HepG2 (cell line): ENCODE measurements around the gene COL2A1. TPM values are rescaled to one million over a fixed set of nuclear protein-coding genes. Genes with fewer than 3 reads are reported as not detected.
A peak's percentile ranks its signal among the peaks of the same experiment; 100 is the strongest.

Experiments used
- ATAC-seq: fragments of 200-7000 bp; cut with Tn5 transposase; 3 replicates; pipeline ENCODE4 v1.9.1; 2020; ENCODE audit warnings: mild to moderate bottlenecking, moderate library complexity
- BruUV-seq: library from RNA; stranded (reverse); fragments of 400-500 nt; replicated peaks from 2 replicates; lab custom pipeline; 2021; lab: Mats Ljungman, UMichigan
- CTCF ChIA-PET: fragments of 300-600 bp; formaldehyde crosslinking; extraction: SDS; loops from one replicate; lab custom pipeline; 2021; ENCODE audit warnings: low total read pairs, inconsistent platforms, low intra/inter-chr PET ratio; lab: Yijun Ruan, JAX
- POLR2A ChIA-PET: fragments of 350-600 bp; sonication (Branson Sonifier 250); formaldehyde crosslinking; loops from one replicate; lab custom pipeline; 2020; ENCODE audit warnings: antibody characterized with exemption, inconsistent platforms; lab: Yijun Ruan, JAX
- DNase-seq: peaks from one replicate; pipeline ENCODE4 v3.0.0-alpha.2; 2015; ENCODE audit warnings: low spot score
- FAIRE-seq: peaks from 3 replicates; lab custom pipeline; 2011; peaks lifted over from hg19 to GRCh38; lab: Jason Lieb, UNC
- H2AFZ ChIP-seq: one replicate; pipeline ENCODE4 v1.6.1; 2011; ENCODE audit warnings: low read length, inconsistent platforms
- H3K27ac ChIP-seq: fragments of 300-600 bp; 3 replicates; pipeline ENCODE4 v1.8.0; 2011; ENCODE audit warnings: mixed run types, mild to moderate bottlenecking, mixed read lengths, low read length, inconsistent platforms; ENCODE audit not compliant: insufficient read depth; ENCODE audit errors: extremely low read length
- H3K27me3 ChIP-seq, 2 experiments: fragments of 200-600 bp in 1 of 2; 2 replicates in 1 of 2; 3 replicates in 1 of 2; pipeline versions ENCODE4 v1.6.0 to v1.8.0; 2011; ENCODE audit warnings: low read length in 2 of 2, mild to moderate bottlenecking in 2 of 2, moderate library complexity in 2 of 2, inconsistent platforms in 1 of 2; ENCODE audit not compliant: insufficient read depth in 2 of 2, control insufficient read depth in 1 of 2
- H3K36me3 ChIP-seq, 2 experiments: fragments of 200-600 bp in 1 of 2; replicated peaks in 1 of 2; 2 replicates in 1 of 2; 3 replicates in 1 of 2; pipeline versions ENCODE4 v1.5.1 to v1.8.0; 2011; ENCODE audit warnings: low read length in 2 of 2, inconsistent platforms in 1 of 2; ENCODE audit not compliant: insufficient read depth in 2 of 2, control insufficient read depth in 1 of 2
- H3K4me1 ChIP-seq: 2 replicates; pipeline ENCODE4 v1.5.1; 2012; ENCODE audit warnings: low read length, inconsistent platforms; ENCODE audit not compliant: insufficient read depth
- H3K4me2 ChIP-seq: 2 replicates; pipeline ENCODE4 v1.6.0; 2011; ENCODE audit warnings: low read depth, low read length, inconsistent platforms
- H3K4me3 ChIP-seq, 3 experiments: fragments of 200-600 bp in 1 of 3; sonication (generic), shearing (Covaris generic) in 1 of 3; replicated peaks in 1 of 3; 2 replicates each; pipeline ENCODE4 v1.5.1; 2011 to 2016; ENCODE audit warnings: low read length in 3 of 3, inconsistent platforms in 2 of 3, low read depth in 2 of 3, mild to moderate bottlenecking in 2 of 3, control low read depth in 1 of 3, mixed read lengths in 1 of 3; ENCODE audit not compliant: insufficient read depth in 1 of 3
- H3K79me2 ChIP-seq: one replicate; pipeline ENCODE4 v1.6.1; 2011; ENCODE audit warnings: low read length, inconsistent platforms; ENCODE audit not compliant: insufficient read depth
- H3K9ac ChIP-seq: 2 replicates; pipeline ENCODE4 v1.6.0; 2011; ENCODE audit warnings: mild to moderate bottlenecking, low read depth, low read length, inconsistent platforms; ENCODE audit not compliant: insufficient read depth
- H3K9me3 ChIP-seq: 2 replicates; pipeline ENCODE4 v1.5.1; 2012; ENCODE audit warnings: mild to moderate bottlenecking, low read length
- H4K20me1 ChIP-seq: 2 replicates; pipeline ENCODE4 v1.6.0; 2011; ENCODE audit warnings: inconsistent platforms, mild to moderate bottlenecking, low read length, moderate library complexity; ENCODE audit not compliant: insufficient read depth
- MYC ChIP-seq: sonication (generic); formaldehyde crosslinking; IDR thresholded peaks from 2 replicates; pipeline ENCODE4 v1.9.0; 2021; ENCODE audit warnings: missing genetic modification reagents, borderline replicate concordance
- PHF20 ChIP-seq: sonication (generic); formaldehyde crosslinking; IDR thresholded peaks from 2 replicates; pipeline ENCODE4 v1.5.0; 2020; ENCODE audit warnings: mild to moderate bottlenecking, missing genetic modification reagents
- PLRG1 ChIP-seq: fragments of 450-650 bp; conservative IDR thresholded peaks from 2 replicates; pipeline ENCODE4 v1.6.1; 2016
- POLR2G ChIP-seq: fragments of 200-400 bp; formaldehyde crosslinking; IDR thresholded peaks from 2 replicates; pipeline ENCODE4 v1.6.1; 2018; ENCODE audit warnings: mild to moderate bottlenecking, low read depth, low read length, moderate library complexity
- SMARCC2 ChIP-seq: fragments of 450-650 bp; IDR thresholded peaks from 2 replicates; pipeline ENCODE4 v1.6.1; 2017; ENCODE audit warnings: antibody characterized with exemption, mild to moderate bottlenecking
- TCF7 ChIP-seq: sonication (generic); IDR thresholded peaks from 2 replicates; pipeline ENCODE4 v1.6.1; 2016; ENCODE audit warnings: antibody characterized with exemption, low read depth
- ZBTB7A ChIP-seq: sonication (generic); formaldehyde crosslinking; IDR thresholded peaks from 2 replicates; pipeline ENCODE4 v1.8.0; 2022; ENCODE audit warnings: mild to moderate bottlenecking, missing genetic modification reagents
- ZNF138 ChIP-seq: sonication (generic); formaldehyde crosslinking; IDR thresholded peaks from 2 replicates; pipeline ENCODE4 v1.5.0; 2020; ENCODE audit warnings: mild to moderate bottlenecking, low read depth, missing genetic modification reagents
- ZNF891 ChIP-seq: sonication (generic); formaldehyde crosslinking; IDR thresholded peaks from 2 replicates; pipeline ENCODE4 v1.5.0; 2020; ENCODE audit warnings: mild to moderate bottlenecking, missing genetic modification reagents
- WGBS: methylation state at CpG from one replicate; pipeline ENCODE4 v1.1.6; 2017; ENCODE audit warnings: low lambda C conversion rate; 5-methylcytosine and 5-hydroxymethylcytosine counted together
- in situ Hi-C: cut with HindIII; loops from 2 replicates; pipeline ENCODE4 v1.10.0; 2017; ENCODE audit warnings: low pct_unique_long_range_greater_than_20kb; ENCODE audit not compliant: extremely low pct_ligation_motif_present
- intact Hi-C: fragments of 100-400 bp; cut with micrococcal nuclease; formaldehyde crosslinking; loops from one replicate; pipeline ENCODE4 v1.10.0; 2022; ENCODE audit not compliant: unreplicated experiment
- polyA plus RNA-seq, 8 experiments: library from polyadenylated mRNA; depleted of rRNA in 3 of 8; stranded (reverse) in 7 of 8; unstranded in 1 of 8; fragments of >200 nt; fragmentation: Illumina TruSeq in 4 of 8; extraction: Trizol in 4 of 8; gene quantifications; 2 replicates each; pipeline versions ENCODE4 v1.2.1 to v1.2.3, GENCODE V29; 2011 to 2016; ENCODE audit warnings: low read depth in 4 of 8, missing spikeins in 1 of 8, mixed read lengths in 1 of 8; ENCODE audit not compliant: insufficient read depth in 1 of 8
- total RNA-seq, 5 experiments: library from RNA; depleted of rRNA; stranded (reverse); fragments of >200 nt; fragmentation: Illumina TruSeq; extraction: Trizol; gene quantifications; 2 replicates each; pipeline ENCODE4 v1.2.3, GENCODE V29; 2016; ENCODE audit warnings: low read depth in 1 of 5
- TF ChIP-seq, protein P1 (sequence below): IDR thresholded peaks from 2 replicates; pipeline ENCODE4 v1.6.1; 2016; ENCODE audit warnings: low read depth

Gene COL2A1
- total and polyA plus RNA-seq, 2 of the 13 experiments (the other 11 are each of a cell fraction or from before 2014, with no cell fraction given) = 7.4 to 38.3 TPM

DNA sequence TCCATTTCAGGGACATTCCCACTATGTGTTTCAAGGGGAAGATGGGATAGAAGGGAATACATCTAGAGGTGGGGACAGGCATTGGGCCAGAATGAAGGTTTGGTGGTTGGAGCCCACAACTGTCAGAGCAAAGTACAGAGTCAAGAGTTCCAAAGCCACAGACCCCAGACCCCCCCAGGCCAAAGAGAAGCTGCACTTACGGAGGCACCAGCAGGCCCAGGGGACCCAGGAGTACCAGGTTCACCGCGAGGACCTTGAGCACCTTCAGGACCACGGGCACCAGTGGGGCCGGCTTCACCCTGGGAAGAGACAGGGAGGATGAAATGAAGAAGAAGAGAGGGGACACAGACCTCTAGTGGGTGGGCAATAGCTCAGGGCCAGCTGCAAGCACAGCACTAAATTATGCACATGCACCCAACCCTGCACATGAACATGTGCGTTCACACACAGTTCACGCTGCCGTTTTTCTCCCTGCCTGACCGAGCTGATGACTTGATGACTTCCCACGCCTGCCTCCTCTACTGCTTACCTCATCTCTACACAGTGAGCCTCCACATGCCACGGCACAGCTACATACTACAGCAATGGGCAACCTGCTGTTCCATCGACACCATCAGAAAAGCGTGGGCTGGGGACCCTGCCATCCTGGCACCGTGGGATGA lies 16.7 kb downstream of the COL2A1 start:
- H3K27me3 ChIP-seq = no peaks in the 10 kb centered on the region; a peak in 1 of 5 replicates
- FAIRE-seq = no peak
- 0 out of 2 replicates have a peak, but pooled peaks have one; percentile 32 for TF ChIP-seq POLR2G
- no peak for TF ChIP-seq SMARCC2

DNA sequence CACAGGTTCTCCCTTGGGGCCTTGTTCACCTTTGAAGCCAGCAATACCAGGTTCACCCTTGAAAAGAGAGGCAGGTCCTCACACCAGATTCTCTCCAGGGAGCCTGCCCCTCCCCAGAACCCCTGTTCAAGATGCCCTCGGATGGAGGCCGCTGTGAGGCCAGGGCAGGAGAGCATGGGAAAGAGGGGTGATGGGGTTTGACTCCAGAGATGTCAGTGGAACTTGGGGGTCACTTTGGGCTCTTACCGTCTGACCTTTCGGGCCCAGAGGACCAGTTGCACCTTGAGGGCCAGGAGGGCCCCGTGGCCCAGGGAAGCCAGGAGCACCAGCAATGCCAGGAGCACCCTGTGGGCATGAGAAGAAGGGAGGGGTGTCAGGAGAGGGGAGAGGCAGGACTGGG lies 17.4 kb downstream of the COL2A1 start:
- Histone ChIP-seq H3K27ac (no peak overlapping the region), H3K4me2 (no peak overlapping the region), H3K36me3 (no peaks in the 10 kb centered on the region), H3K27me3 (no peaks in the 10 kb centered on the region; a peak in 1 of 5 replicates), H2AFZ (no peak overlapping the region), H3K9ac (no peak overlapping the region), H3K9me3 (no peaks in the 10 kb centered on the region), H3K79me2 (no peaks in the 10 kb centered on the region), H4K20me1 (no peaks in the 10 kb centered on the region), H3K4me1 (peaks cover 2% of the 10 kb centered on the region), H3K4me3 (no peak overlapping the region)
- CTCF ChIA-PET = no interaction called here
- FAIRE-seq (no peak), DNase-seq (no peak), ATAC-seq (no peak)
- no peak for TF ChIP-seq PHF20 (CRISPR knock-in tag)
- TF ChIP-seq PLRG1 = no peak
- TF ChIP-seq ZNF891 (CRISPR knock-in tag) = no peak
- TF ChIP-seq TCF7 = no peak
- TF ChIP-seq MYC = no peak
- no peak for TF ChIP-seq ZNF138 (CRISPR knock-in tag)
- TF ChIP-seq, protein P1, sequence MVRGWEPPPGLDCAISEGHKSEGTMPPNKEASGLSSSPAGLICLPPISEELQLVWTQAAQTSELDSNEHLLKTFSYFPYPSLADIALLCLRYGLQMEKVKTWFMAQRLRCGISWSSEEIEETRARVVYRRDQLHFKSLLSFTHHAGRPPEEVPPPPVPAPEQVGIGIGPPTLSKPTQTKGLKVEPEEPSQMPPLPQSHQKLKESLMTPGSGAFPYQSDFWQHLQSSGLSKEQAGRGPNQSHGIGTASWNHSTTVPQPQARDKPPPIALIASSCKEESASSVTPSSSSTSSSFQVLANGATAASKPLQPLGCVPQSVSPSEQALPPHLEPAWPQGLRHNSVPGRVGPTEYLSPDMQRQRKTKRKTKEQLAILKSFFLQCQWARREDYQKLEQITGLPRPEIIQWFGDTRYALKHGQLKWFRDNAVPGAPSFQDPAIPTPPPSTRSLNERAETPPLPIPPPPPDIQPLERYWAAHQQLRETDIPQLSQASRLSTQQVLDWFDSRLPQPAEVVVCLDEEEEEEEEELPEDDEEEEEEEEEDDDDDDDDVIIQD (CRISPR knock-in tag) = no peak
- no peak for TF ChIP-seq ZBTB7A (CRISPR knock-in tag)
- 93% methylated on average over 4 of the region's 5 CpGs for WGBS
- BruUV-seq = no TSS peak
- POLR2A ChIA-PET = no interaction called here
- intact Hi-C loops (no loop called here), in situ Hi-C loops (no loop called here)

More for the DNA sequence above, 16.7 kb downstream of the COL2A1 start:
- ChIA-PET POLR2A (no interaction called here), CTCF (no interaction called here)
- H3K4me1 ChIP-seq = no peaks in the 10 kb centered on the region
- intact Hi-C loops = no loop called here
- BruUV-seq = no TSS peak
- no peak overlapping the region for H3K27ac ChIP-seq
- H4K20me1 ChIP-seq = no peaks in the 10 kb centered on the region
- no peak overlapping the region for H3K4me2 ChIP-seq
- 76% methylated on average over 14 of the region's 14 CpGs for WGBS
- H2AFZ ChIP-seq = no peak overlapping the region
- H3K9me3 ChIP-seq = no peaks in the 10 kb centered on the region
- H3K4me3 ChIP-seq = no peak overlapping the region
- in situ Hi-C loops = no loop called here
- H3K79me2 ChIP-seq = no peaks in the 10 kb centered on the region
- no peak for ATAC-seq
- no peak for DNase-seq
- H3K36me3 ChIP-seq = no peaks in the 10 kb centered on the region
- no peak overlapping the region for H3K9ac ChIP-seq
